HG02981 (cell line): Measurements from ENCODE around the gene HCN4.

Experiments used
- ATAC-seq: cut with Tn5 transposase; IDR thresholded peaks from one replicate; pipeline ENCODE4 v1.9.1; 2021; ENCODE audit warnings: mild to moderate bottlenecking, moderate library complexity; ENCODE audit not compliant: unreplicated experiment

The HCN4 gene

GRCh38 chr15:73328149-73328820, 40.5 kb downstream of the HCN4 start:
- no peak for ATAC-seq

GRCh38 chr15:73326157-73326556, 42.6 kb downstream of the HCN4 start:
- ATAC-seq: no peak

- no peak for ATAC-seq
Observed at GRCh38 chr15:73325191-73325861, 43.4 kb downstream of the HCN4 start.

GRCh38 chr15:73324496-73325170, 44.1 kb downstream of the HCN4 start:
- no peak for ATAC-seq

- ATAC-seq: no peak
Observed at GRCh38 chr15:73323956-73324355, 44.8 kb downstream of the HCN4 start.

- ATAC-seq: no peak
Observed at GRCh38 chr15:73323374-73323955, 45.3 kb downstream of the HCN4 start.

- ATAC-seq: no peak
Observed at GRCh38 chr15:73322665-73323373, 45.9 kb downstream of the HCN4 start.

- no peak for ATAC-seq
Observed at GRCh38 chr15:73321496-73322450, 47.0 kb downstream of the HCN4 start.

- no peak for ATAC-seq
Observed at GRCh38 chr15:73320619-73321180, 48.1 kb downstream of the HCN4 start.

- ATAC-seq: no peak
Observed at GRCh38 chr15:73319460-73320245, 49.1 kb downstream of the HCN4 start.

- ATAC-seq: peak; percentile 68
Observed at GRCh38 chr15:73318463-73319351, 50.1 kb downstream of the HCN4 start.

GRCh38 chr15:73317651-73318462, 50.9 kb downstream of the HCN4 start:
- no peak for ATAC-seq

- ATAC-seq: no peak
Observed at GRCh38 chr15:73313861-73314260, 54.9 kb downstream of the HCN4 start.

GRCh38 chr15:73308305-73308704, 60.5 kb downstream of the HCN4 start:
- ATAC-seq: no peak

- no peak for ATAC-seq
Observed at GRCh38 chr15:73305331-73306211, 63.2 kb downstream of the HCN4 start.

GRCh38 chr15:73303636-73304035, 65.1 kb downstream of the HCN4 start:
- no peak for ATAC-seq
